ENCODE measurements around the gene ZNF579. TPM values are rescaled to one million over a fixed set of nuclear protein-coding genes. Genes with fewer than 3 reads are reported as not detected.

The ZNF579 gene
- total RNA-seq, 4 donors from 2014 or later: 4.2 to 11.1 (median 8.1) TPM

DNA sequence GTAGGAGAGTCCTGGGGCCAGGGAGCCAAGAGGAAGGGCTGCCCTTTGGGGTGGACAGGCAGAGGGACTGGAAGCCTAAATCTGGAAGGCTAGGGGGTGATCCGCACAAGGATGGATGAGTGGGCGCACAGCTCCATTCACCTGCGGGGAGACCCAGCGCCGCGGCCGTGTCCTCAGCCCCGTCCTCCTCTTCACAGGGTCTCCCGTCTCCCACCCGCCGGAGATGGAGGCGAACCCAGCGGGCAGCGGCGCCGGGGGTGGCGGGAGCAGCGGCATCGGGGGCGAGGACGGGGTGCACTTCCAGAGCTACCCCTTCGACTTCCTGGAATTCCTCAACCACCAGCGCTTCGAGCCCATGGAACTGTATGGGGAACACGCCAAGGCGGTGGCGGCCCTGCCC, 32.7 kb upstream of the ZNF579 start:
- DNase-seq (ENCODE audit: extremely low spot score): no peak

DNA sequence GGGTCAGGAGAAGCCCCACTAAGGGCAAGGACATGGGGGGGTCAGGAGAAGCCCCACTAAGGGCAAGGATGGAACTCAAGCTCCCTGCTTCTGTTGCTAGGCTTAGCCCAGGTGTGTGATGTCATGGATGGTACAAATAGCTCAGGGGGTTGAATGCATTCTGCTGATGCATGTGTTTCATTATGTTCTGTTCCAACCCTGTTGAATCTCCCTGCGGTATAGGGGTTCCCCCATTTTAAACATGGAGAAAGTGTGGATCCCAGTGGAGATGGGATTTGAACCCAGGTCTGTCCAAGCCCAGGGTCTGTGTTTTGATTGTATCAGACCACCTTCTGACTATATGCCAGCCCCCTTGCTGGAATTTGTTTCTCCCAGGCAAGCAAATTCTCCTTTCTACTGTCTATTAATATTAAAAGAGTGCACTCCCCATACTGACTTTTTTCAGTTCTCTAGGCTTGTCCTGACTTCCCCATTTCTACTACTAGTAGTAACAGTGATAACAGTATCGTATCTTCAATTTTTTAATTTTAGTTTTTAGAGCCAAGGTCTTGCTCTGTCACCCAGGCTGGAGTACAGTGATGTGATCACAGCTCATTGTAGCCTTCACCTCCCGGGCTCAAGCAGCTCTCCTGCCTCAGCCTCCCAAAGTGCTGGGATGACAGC, 31.5 kb upstream of the ZNF579 start:
- Histone ChIP-seq H3K27ac (replicated peaks in 1 of 4) (peak overlapping the region in 1 of 4 donors; percentile 16), H3K36me3 (peaks cover 26 to 65% (median 54%) of the 10 kb centered on the region in 4 donors), H3K4me3 (no peak overlapping the region), H3K9me3 (no peaks in the 10 kb centered on the region), H3K27me3 (no peaks in the 10 kb centered on the region), H3K4me1 (peaks cover 19 to 54% (median 36%) of the 10 kb centered on the region in 4 donors)
- intact Hi-C loops (cut with DNase I): no loop called here
- no peak for DNase-seq (ENCODE audit: extremely low spot score)
- WGBS: 74% methylated on average over 3 of the region's 3 CpGs
- no peak for TF ChIP-seq EP300 (IDR thresholded peaks at IDR 0.05)
- no peak for TF ChIP-seq POLR2AphosphoS5 (IDR thresholded peaks at IDR 0.05)
- TF ChIP-seq, protein P1, sequence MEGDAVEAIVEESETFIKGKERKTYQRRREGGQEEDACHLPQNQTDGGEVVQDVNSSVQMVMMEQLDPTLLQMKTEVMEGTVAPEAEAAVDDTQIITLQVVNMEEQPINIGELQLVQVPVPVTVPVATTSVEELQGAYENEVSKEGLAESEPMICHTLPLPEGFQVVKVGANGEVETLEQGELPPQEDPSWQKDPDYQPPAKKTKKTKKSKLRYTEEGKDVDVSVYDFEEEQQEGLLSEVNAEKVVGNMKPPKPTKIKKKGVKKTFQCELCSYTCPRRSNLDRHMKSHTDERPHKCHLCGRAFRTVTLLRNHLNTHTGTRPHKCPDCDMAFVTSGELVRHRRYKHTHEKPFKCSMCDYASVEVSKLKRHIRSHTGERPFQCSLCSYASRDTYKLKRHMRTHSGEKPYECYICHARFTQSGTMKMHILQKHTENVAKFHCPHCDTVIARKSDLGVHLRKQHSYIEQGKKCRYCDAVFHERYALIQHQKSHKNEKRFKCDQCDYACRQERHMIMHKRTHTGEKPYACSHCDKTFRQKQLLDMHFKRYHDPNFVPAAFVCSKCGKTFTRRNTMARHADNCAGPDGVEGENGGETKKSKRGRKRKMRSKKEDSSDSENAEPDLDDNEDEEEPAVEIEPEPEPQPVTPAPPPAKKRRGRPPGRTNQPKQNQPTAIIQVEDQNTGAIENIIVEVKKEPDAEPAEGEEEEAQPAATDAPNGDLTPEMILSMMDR (IDR thresholded peaks at IDR 0.05): no peak
- no peak for TF ChIP-seq POLR2A (IDR thresholded peaks at IDR 0.05; ENCODE audit: low read depth)

More for the DNA sequence above, 32.7 kb upstream of the ZNF579 start:
- Histone ChIP-seq H3K4me3 (no peak overlapping the region), H3K27ac (replicated peaks in 1 of 4) (no peak overlapping the region), H3K36me3 (peaks cover 26 to 73% (median 60%) of the 10 kb centered on the region in 4 donors), H3K9me3 (no peaks in the 10 kb centered on the region), H3K27me3 (no peaks in the 10 kb centered on the region), H3K4me1 (peaks cover 15 to 42% (median 27%) of the 10 kb centered on the region in 4 donors)
- TF ChIP-seq POLR2A (IDR thresholded peaks at IDR 0.05; ENCODE audit: low read depth) (no peak), POLR2AphosphoS5 (IDR thresholded peaks at IDR 0.05) (no peak), EP300 (IDR thresholded peaks at IDR 0.05) (no peak)
- TF ChIP-seq, protein P1 (IDR thresholded peaks at IDR 0.05): no peak
- intact Hi-C loops (cut with DNase I): no loop called here
- WGBS: 92% methylated on average over 22 of the region's 27 CpGs

DNA sequence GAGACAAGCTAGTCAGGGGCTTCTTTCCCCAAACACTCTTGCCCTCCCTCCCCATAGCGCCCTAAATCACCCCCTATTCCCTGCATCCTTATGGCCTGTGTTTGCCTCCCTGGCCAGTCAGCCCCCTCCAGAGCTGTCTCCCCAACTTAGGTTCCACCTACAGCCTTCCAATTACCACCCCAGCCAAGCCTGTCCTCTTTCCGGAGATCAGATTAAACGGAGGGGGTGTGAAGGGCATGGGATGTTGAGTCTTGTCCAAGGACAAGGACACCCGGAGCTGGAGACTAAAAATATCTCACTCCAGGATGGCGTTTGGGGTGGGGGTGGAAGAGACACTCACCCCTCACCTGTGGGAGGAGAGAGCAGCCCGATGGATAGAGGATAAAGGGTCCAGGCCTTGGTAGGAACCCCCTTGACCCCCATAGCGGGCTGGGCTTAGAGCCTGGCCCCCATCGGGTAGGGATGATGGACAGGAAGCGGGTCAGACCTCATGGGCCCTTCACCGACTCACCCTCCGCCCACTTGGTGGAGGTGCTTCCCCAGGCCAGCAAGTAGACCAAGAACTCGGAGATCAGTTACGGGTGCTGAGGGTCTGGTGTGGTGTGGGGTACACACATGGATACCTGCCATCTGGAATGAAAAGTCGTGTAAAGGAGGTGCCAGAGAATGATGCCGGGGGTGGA, 30.8 kb upstream of the ZNF579 start:
- H3K36me3 ChIP-seq: peaks cover 22 to 63% (median 47%) of the 10 kb centered on the region in 4 donors

DNA sequence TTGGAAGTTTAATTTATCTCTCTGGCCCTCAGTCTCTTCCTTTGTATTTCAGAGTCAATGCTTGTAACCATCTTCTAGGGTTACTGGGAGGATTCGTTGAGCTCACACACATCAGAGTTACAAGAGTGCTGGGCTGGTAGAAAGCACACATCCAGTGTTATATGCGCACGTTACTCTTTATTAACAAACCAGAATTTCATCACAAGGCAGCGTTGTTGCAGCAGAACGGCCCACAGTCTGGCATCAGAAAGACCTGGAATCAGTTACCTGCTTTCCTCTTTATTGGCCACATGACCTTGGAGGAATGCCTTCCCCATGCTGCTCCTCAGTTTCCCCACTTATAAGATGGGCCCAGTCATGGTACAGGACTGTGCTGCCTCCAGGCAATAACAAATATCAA, 28.7 kb upstream of the ZNF579 start:
- intact Hi-C loops (cut with DNase I): no loop called here
- Histone ChIP-seq H3K27ac (replicated peaks in 1 of 4) (no peak overlapping the region), H3K27me3 (no peaks in the 10 kb centered on the region), H3K4me1 (peaks cover 35 to 75% (median 57%) of the 10 kb centered on the region in 4 donors), H3K36me3 (peaks cover 5 to 41% (median 28%) of the 10 kb centered on the region in 4 donors), H3K9me3 (no peaks in the 10 kb centered on the region), H3K4me3 (no peak overlapping the region)
- 88% methylated on average over 5 of the region's 5 CpGs for WGBS
- no peak for TF ChIP-seq POLR2AphosphoS5 (IDR thresholded peaks at IDR 0.05)
- TF ChIP-seq POLR2A (IDR thresholded peaks at IDR 0.05; ENCODE audit: low read depth): no peak
- TF ChIP-seq, protein P1 (IDR thresholded peaks at IDR 0.05): no peak
- TF ChIP-seq EP300 (IDR thresholded peaks at IDR 0.05): no peak
- DNase-seq (ENCODE audit: extremely low spot score): no peak

More for the DNA sequence above, 30.8 kb upstream of the ZNF579 start:
- DNase-seq (ENCODE audit: extremely low spot score): no peak
- no peak for TF ChIP-seq POLR2AphosphoS5 (IDR thresholded peaks at IDR 0.05)
- TF ChIP-seq POLR2A (IDR thresholded peaks at IDR 0.05; ENCODE audit: low read depth): no peak
- TF ChIP-seq EP300 (IDR thresholded peaks at IDR 0.05): no peak
- TF ChIP-seq, protein P1 (IDR thresholded peaks at IDR 0.05): no peak
- 73% methylated on average over 11 of the region's 15 CpGs for WGBS
- no peaks in the 10 kb centered on the region for H3K27me3 ChIP-seq
- intact Hi-C loops (cut with DNase I): no loop called here
- peaks cover 26 to 61% (median 43%) of the 10 kb centered on the region in 4 donors for H3K4me1 ChIP-seq
- no peaks in the 10 kb centered on the region for H3K9me3 ChIP-seq
- peak overlapping the region in 1 of 4 donors; percentile 16 for H3K27ac ChIP-seq (replicated peaks in 1 of 4)
- no peak overlapping the region for H3K4me3 ChIP-seq
